Liver (tissue), 9 donors: ENCODE measurements around the gene ANAPC16. TPM values are rescaled to one million over a fixed set of nuclear protein-coding genes. Genes with fewer than 3 reads are reported as not detected.

Source experiments
- DNase-seq: peaks from one replicate; pipeline ENCODE4 v3.0.0-alpha.2; 2017; ENCODE audit warnings: low spot score
- H3K27ac ChIP-seq, 2 donors: one replicate each; pipeline ENCODE4 v1.7.0; 2013; ENCODE audit warnings: inconsistent platforms in 2 of 2, low read length in 2 of 2, control low read depth in 1 of 2, low read depth in 1 of 2, mild to moderate bottlenecking in 1 of 2
- H3K27me3 ChIP-seq, 4 donors: one replicate each; pipeline versions ENCODE4 v1.6.1 to v1.7.0; 2013; ENCODE audit warnings: low read length in 3 of 4, inconsistent platforms in 1 of 4, mild to moderate bottlenecking in 1 of 4, moderate library complexity in 1 of 4; ENCODE audit not compliant: control insufficient read depth in 4 of 4, insufficient read depth in 4 of 4
- H3K36me3 ChIP-seq, 4 donors: one replicate each; pipeline versions ENCODE4 v1.6.1 to v1.7.0; 2013; ENCODE audit warnings: low read length in 3 of 4, mild to moderate bottlenecking in 3 of 4, low read depth in 1 of 4, moderate library complexity in 1 of 4; ENCODE audit not compliant: control insufficient read depth in 4 of 4, insufficient read depth in 3 of 4
- H3K4me1 ChIP-seq, 4 donors: one replicate each; pipeline versions ENCODE4 v1.6.1 to v1.7.0; 2013; ENCODE audit warnings: low read length in 3 of 4, mild to moderate bottlenecking in 3 of 4, moderate library complexity in 1 of 4; ENCODE audit not compliant: control insufficient read depth in 4 of 4, insufficient read depth in 4 of 4
- H3K4me3 ChIP-seq, 3 donors: one replicate each; pipeline versions ENCODE4 v1.6.1 to v1.7.0; 2013; ENCODE audit warnings: low read length in 3 of 3, control low read depth in 1 of 3, low read depth in 1 of 3, mild to moderate bottlenecking in 1 of 3
- H3K9ac ChIP-seq, 2 donors: one replicate each; pipeline ENCODE4 v1.7.0; 2013; ENCODE audit warnings: low read length in 2 of 2, mild to moderate bottlenecking in 2 of 2, moderate library complexity in 2 of 2, control low read depth in 1 of 2, low read depth in 1 of 2
- H3K9me3 ChIP-seq, 4 donors: one replicate each; pipeline versions ENCODE4 v1.6.1 to v1.7.0; 2013; ENCODE audit warnings: low read length in 3 of 4; ENCODE audit not compliant: control insufficient read depth in 4 of 4
- EGR1 ChIP-seq, 2 donors: IDR thresholded peaks; 2 replicates each; pipeline ENCODE4 v1.6.1; 2016 to 2018; ENCODE audit warnings: antibody characterized with exemption in 2 of 2, low read depth in 2 of 2
- FOXA1 ChIP-seq: IDR thresholded peaks from 2 replicates; pipeline ENCODE4 v1.6.1; 2016; ENCODE audit warnings: antibody characterized with exemption
- HNF4A ChIP-seq, 2 donors: conservative IDR thresholded peaks; 2 replicates each; pipeline ENCODE4 v1.6.1; 2016; ENCODE audit warnings: antibody characterized with exemption in 2 of 2, mild to moderate bottlenecking in 2 of 2
- MAX ChIP-seq: IDR thresholded peaks from 2 replicates; pipeline ENCODE4 v1.6.1; 2016; ENCODE audit warnings: antibody characterized with exemption
- RAD21 ChIP-seq, 2 donors: IDR thresholded peaks; 2 replicates each; pipeline ENCODE4 v1.6.1; 2016; ENCODE audit warnings: antibody characterized with exemption in 2 of 2, mild to moderate bottlenecking in 2 of 2
- REST ChIP-seq: IDR thresholded peaks from 2 replicates; pipeline ENCODE4 v1.6.1; 2016; ENCODE audit warnings: antibody characterized with exemption, mild to moderate bottlenecking
- SP1 ChIP-seq: IDR thresholded peaks from 2 replicates; pipeline ENCODE4 v1.6.1; 2018; ENCODE audit warnings: antibody characterized with exemption, mild to moderate bottlenecking
- WGBS: extraction: QIAGEN DNeasy Blood & Tissue Kit; methylation state at CpG from one replicate; pipeline ENCODE4 v1.1.7; 2013; 5-methylcytosine and 5-hydroxymethylcytosine counted together
- polyA plus RNA-seq, 2 donors: library from polyadenylated mRNA; stranded (reverse) in 1 of 2; unstranded in 1 of 2; fragments of 200-250 nt in 1 of 2; fragments of >200 nt in 1 of 2; fragmentation: Nextera tagmentation in 1 of 2; extraction: Ambion mirVana in 1 of 2; gene quantifications; one replicate each; pipeline versions ENCODE4 v1.2.1 to v1.2.3, GENCODE V29; 2013 to 2015
- total RNA-seq, 2 donors: library from RNA; depleted of rRNA; stranded (reverse); fragments of >200 nt; gene quantifications; one replicate each; pipeline ENCODE4 v1.2.3, GENCODE V29; 2014
- TF ChIP-seq, protein P1 (sequence below): IDR thresholded peaks from 2 replicates; pipeline ENCODE4 v1.6.1; 2016; ENCODE audit warnings: antibody characterized with exemption
- TF ChIP-seq, protein P2 (sequence below): fragments of 150-350 bp; IDR thresholded peaks from 2 replicates; pipeline ENCODE4 v1.5.1; 2017; ENCODE audit warnings: improper control_type of control experiment, low read depth, low read length; ENCODE audit not compliant: missing input control
- TF ChIP-seq, protein P3 (sequence below): IDR thresholded peaks from 2 replicates; pipeline ENCODE4 v1.6.1; 2016; ENCODE audit warnings: antibody characterized with exemption
- donor health status: healthy.
- donor health status: healthy.
- donor health status: healthy.
- donor health status: healthy.
- donor health status: healthy.

Gene ANAPC16
- total and polyA plus RNA-seq, 4 donors: 36.8 to 96.3 (median 55.6) TPM

GRCh38 chr10:72243822-72244437 is 28.1 kb downstream of the ANAPC16 start (continued):
- no peak for TF ChIP-seq FOXA1
- TF ChIP-seq HNF4A (conservative IDR thresholded peaks at IDR 0.05): no peak

- 62% methylated on average over 5 of the region's 5 CpGs for WGBS
- TF ChIP-seq, protein P1, sequence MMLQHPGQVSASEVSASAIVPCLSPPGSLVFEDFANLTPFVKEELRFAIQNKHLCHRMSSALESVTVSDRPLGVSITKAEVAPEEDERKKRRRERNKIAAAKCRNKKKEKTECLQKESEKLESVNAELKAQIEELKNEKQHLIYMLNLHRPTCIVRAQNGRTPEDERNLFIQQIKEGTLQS: no peak
- peak; percentile 53 to 55 for TF ChIP-seq HNF4A (conservative IDR thresholded peaks at IDR 0.05)
- TF ChIP-seq, protein P2, sequence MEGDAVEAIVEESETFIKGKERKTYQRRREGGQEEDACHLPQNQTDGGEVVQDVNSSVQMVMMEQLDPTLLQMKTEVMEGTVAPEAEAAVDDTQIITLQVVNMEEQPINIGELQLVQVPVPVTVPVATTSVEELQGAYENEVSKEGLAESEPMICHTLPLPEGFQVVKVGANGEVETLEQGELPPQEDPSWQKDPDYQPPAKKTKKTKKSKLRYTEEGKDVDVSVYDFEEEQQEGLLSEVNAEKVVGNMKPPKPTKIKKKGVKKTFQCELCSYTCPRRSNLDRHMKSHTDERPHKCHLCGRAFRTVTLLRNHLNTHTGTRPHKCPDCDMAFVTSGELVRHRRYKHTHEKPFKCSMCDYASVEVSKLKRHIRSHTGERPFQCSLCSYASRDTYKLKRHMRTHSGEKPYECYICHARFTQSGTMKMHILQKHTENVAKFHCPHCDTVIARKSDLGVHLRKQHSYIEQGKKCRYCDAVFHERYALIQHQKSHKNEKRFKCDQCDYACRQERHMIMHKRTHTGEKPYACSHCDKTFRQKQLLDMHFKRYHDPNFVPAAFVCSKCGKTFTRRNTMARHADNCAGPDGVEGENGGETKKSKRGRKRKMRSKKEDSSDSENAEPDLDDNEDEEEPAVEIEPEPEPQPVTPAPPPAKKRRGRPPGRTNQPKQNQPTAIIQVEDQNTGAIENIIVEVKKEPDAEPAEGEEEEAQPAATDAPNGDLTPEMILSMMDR: no peak
- no peak for TF ChIP-seq REST
- no peak for TF ChIP-seq RAD21 (IDR thresholded peaks at IDR 0.05)
- TF ChIP-seq FOXA1: no peak
- TF ChIP-seq, protein P3, sequence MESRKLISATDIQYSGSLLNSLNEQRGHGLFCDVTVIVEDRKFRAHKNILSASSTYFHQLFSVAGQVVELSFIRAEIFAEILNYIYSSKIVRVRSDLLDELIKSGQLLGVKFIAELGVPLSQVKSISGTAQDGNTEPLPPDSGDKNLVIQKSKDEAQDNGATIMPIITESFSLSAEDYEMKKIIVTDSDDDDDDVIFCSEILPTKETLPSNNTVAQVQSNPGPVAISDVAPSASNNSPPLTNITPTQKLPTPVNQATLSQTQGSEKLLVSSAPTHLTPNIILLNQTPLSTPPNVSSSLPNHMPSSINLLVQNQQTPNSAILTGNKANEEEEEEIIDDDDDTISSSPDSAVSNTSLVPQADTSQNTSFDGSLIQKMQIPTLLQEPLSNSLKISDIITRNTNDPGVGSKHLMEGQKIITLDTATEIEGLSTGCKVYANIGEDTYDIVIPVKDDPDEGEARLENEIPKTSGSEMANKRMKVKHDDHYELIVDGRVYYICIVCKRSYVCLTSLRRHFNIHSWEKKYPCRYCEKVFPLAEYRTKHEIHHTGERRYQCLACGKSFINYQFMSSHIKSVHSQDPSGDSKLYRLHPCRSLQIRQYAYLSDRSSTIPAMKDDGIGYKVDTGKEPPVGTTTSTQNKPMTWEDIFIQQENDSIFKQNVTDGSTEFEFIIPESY: no peak
- TF ChIP-seq MAX: no peak
- Histone ChIP-seq H3K27ac (peak overlapping the region; percentile 15 to 48), H3K9ac (no peak overlapping the region), H3K27me3 (no peaks in the 10 kb centered on the region), H3K9me3 (no peaks in the 10 kb centered on the region), H3K4me3 (no peak overlapping the region), H3K4me1 (peaks cover 7 to 33% (median 21%) of the 10 kb centered on the region in 4 donors), H3K36me3 (no peaks in the 10 kb centered on the region)
- DNase-seq: no peak
Measured at GRCh38 chr10:72244573-72245038, 28.8 kb downstream of the ANAPC16 start.

DNA sequence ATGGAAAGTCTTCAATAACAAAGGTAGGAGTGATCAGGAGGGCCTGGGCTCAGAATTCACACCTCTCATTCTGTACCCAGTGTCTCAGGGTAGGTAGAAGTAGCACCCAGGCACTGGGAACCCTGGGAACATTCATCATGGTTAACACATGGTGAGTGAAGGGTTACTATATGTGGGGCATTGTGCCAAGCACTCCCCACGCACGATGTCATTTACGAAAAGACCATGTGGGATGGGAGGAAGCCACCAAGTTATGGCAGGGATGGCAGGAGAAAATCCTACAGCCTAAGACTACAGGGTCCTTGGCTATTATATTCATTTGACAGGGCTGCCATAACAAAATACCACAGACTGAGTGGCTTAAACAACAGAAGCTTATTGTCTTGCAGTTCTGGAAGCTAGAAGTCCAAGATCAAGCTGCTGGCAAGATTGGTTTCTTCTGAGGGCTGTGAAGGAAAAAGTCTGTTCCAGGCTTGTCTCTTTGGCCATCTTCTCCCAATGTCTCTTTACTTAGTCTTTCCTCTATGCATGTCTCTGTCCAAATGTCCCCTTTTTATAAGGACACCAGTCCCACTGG is 30.2 kb downstream of the ANAPC16 start:
- Histone ChIP-seq H3K9me3 (no peaks in the 10 kb centered on the region), H3K4me1 (peaks cover 7 to 35% (median 23%) of the 10 kb centered on the region in 4 donors), H3K27me3 (no peaks in the 10 kb centered on the region), H3K4me3 (no peak overlapping the region), H3K27ac (no peak overlapping the region), H3K9ac (no peak overlapping the region), H3K36me3 (no peaks in the 10 kb centered on the region)
- TF ChIP-seq SP1: no peak
- TF ChIP-seq EGR1 (IDR thresholded peaks at IDR 0.05; ENCODE audit: low read depth in 2 of 2): no peak
- 28% methylated on average over 3 of the region's 3 CpGs for WGBS
- DNase-seq: no peak
